ENCODE data around the gene BMF.

BMF gene

DNA sequence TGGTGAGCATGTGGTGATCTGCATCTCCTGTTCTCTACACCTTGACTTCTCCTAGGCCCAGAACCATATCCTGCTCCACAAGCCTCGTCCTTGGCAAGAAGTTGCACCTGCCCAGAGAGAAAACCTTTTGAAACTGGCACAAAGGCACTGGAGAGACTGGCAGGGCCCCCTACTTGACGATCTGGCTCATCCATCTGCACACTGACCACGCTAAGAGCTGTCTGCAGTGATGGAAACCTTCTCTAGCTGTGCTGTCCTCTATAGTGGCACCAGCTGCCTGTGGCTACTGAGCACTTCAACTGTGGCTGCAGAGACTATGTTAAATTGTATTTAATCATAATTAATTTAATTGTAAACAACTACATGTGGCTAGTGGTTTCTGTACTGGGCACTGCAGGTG lies 43.5 kb downstream of the BMF start:
- TF ChIP-seq, protein P1, sequence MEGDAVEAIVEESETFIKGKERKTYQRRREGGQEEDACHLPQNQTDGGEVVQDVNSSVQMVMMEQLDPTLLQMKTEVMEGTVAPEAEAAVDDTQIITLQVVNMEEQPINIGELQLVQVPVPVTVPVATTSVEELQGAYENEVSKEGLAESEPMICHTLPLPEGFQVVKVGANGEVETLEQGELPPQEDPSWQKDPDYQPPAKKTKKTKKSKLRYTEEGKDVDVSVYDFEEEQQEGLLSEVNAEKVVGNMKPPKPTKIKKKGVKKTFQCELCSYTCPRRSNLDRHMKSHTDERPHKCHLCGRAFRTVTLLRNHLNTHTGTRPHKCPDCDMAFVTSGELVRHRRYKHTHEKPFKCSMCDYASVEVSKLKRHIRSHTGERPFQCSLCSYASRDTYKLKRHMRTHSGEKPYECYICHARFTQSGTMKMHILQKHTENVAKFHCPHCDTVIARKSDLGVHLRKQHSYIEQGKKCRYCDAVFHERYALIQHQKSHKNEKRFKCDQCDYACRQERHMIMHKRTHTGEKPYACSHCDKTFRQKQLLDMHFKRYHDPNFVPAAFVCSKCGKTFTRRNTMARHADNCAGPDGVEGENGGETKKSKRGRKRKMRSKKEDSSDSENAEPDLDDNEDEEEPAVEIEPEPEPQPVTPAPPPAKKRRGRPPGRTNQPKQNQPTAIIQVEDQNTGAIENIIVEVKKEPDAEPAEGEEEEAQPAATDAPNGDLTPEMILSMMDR (IDR thresholded peaks at IDR 0.05; ENCODE audit: low read depth, low read length): no peak
- no peak overlapping the region for H3K4me3 ChIP-seq (ENCODE audit: low read depth, low read length)

DNA sequence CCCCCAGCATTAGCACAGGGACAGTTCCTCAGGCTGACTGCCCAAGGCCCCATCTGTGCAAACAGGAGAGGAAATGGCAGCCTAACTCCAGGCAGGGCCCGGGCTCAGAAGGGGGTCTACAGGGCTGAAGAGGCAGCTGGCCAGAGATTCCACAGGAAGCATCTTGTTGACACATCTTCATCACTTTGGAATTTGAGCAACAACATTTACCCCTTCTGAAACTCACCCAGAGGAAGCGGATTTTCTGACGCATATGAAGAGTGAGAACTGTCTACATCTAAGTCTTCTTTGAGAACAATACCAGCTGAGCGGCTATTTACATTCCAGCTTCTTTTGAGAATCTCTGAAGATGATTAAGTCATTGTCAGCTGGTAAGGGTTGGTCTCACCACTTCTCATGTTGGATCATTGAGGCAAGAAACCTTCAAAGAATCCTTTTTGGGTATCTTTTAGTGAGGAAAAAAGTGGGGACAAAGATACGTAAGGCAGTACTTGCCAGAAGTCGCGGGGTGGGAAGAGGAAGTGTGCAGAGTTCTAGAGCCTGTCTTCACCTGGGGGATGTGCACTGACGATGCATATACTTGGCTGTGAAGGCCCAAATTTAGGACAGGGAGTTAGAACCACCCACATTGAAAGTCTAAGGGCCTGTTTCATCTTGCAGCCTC lies 44.3 kb downstream of the BMF start:
- TF ChIP-seq, protein P1 (IDR thresholded peaks at IDR 0.05; ENCODE audit: low read depth, low read length): no peak
- no peak overlapping the region for H3K4me3 ChIP-seq (ENCODE audit: low read depth, low read length)

DNA sequence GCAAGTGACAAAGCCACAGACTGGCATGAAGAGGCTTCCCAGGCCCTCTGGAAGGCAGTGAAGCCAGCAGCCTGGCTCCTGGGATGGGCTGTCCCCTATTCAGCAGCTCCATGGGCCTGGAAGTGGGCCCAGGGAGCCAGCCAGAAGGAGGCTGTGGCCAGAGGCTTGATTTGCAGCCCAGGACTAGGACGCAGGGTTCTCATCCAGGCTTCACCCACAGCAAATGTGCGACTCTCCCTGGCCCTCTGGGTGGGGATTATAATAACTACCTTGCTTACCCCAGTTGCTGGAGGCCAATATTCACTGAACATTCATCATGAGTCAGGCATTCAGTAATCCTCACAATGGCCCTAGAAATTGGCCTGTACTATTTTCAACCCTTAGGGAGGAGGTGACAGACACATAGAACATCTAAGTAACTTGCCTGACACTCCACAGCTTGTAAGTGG lies 45.1 kb downstream of the BMF start:
- TF ChIP-seq, protein P1 (IDR thresholded peaks at IDR 0.05; ENCODE audit: low read depth, low read length): no peak
- H3K4me3 ChIP-seq (ENCODE audit: low read depth, low read length): no peak overlapping the region

DNA sequence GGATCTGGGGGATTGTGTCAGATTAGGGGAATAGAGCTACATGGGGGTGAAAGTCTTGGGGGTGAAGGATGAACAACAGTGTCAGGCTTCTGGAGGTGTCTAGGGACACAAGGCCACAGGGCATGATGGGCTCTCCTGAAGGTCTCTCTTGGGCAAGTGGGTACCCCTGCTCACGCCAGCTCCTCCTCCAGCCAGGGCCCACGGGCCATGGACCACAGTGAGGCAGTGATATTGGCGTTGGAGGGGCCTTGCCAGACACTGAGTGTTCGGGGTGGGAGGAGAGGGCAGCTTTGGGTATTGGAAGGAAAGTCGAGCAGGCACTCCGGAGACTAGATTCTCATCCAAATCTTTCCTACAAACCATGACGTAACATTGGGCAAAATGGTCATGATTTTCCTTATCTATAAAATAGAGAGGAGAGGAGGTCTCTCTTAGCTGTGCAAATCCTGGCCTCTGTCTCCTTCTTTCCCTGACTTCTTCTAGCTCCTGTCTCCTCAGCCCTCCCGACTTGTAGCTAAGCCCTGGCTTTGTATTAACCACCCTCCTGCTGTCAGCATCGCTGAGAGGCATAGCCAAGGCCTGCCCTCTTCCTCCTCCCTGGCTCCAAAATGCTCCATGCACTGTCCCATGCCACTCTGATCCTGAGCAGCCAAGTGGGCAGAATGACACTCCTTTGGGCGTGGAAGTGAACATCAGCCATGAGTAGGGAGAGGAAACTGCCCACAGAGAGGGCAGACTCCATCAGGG lies 45.7 kb downstream of the BMF start:
- TF ChIP-seq, protein P1 (IDR thresholded peaks at IDR 0.05; ENCODE audit: low read depth, low read length): no peak

DNA sequence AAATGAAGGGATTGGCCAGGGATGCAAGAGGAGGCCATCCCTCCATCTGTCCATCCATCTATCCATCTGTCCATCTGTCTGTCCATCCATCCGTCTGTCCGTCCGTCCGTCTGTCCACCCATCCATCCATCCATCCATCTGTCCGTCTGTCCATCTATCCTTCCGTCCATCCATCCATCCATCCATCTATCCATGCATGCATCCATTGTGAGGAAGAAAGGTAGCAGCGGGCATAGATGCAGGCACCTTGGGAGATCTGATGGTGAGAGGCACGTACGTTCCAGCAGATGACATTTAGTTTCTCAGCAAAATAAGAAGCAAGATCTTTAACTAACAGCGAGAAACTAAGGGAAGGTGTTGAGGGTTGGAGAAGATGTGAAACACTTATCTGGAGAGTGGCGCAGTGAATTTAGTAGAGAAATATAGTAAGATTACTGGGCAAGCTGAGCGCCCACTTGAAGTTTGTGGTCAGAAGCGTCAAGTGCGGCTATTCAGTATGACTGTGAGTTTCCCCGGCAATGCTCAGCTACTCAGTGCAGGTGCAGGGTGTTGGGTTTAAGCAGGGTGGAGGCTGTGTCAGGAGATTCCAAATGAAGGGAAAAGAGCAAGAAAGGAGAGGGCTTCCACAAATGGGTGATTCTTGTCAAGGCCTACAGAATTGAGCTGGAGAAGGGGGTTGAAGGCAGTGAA lies 47.3 kb downstream of the BMF start:
- TF ChIP-seq, protein P1 (IDR thresholded peaks at IDR 0.05; ENCODE audit: low read depth, low read length): no peak
- no peak overlapping the region for H3K4me3 ChIP-seq (ENCODE audit: low read depth, low read length)

More for the DNA sequence above, 45.7 kb downstream of the BMF start:
- no peak overlapping the region for H3K4me3 ChIP-seq (ENCODE audit: low read depth, low read length)

DNA sequence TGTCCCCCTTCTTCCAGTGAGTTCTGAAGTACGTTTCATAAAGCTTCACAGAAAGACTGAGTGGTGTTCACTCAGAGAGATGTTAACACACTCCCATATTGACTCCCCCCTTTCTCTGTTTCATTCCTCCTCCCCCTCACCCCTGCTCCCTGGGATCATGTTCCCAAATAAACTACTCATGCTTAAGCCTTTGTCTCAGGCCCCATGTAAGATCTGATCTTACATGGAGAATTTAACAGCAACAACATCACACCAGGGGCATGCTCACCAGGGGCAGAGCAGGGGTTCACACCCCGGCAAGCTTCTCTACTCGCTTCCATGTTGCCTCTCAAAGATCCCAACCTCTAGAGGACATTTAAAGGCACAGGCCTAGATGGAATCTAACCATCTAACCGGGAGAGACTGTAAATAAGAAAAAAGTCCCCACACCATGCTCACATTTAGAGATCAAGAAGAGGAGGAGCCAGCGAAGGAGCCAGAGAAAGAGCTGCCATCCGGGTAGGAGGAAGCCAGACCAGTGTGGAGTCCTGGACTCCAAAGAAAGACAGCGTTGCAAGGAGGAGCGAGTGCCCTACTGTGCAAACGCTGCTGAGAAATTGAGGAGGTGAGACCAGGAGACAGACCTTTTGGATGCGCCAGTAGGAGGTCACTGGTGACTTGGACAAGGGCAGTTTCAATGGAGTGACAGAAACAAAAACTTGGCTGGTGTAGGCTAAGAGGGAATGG lies 48.3 kb downstream of the BMF start:
- TF ChIP-seq, protein P1 (IDR thresholded peaks at IDR 0.05; ENCODE audit: low read depth, low read length): no peak
- no peak overlapping the region for H3K4me3 ChIP-seq (ENCODE audit: low read depth, low read length)
